Measurements from ENCODE around the gene PMPCA. TPM values are rescaled to one million over a fixed set of nuclear protein-coding genes. Genes with fewer than 3 reads are reported as not detected.

The PMPCA gene
- total RNA-seq, 2 experiments from 2014 or later = 53.3 to 76.1 TPM

- Histone ChIP-seq H4K20me1 (ENCODE audit: insufficient read depth, low read length) (no peaks in the 10 kb centered on the region), H3K4me3 (ENCODE audit: low read depth, low read length, poor library complexity, severe bottlenecking) (no peak overlapping the region), H3K4me2 (ENCODE audit: low read length) (no peak overlapping the region), H3K9me3 (ENCODE audit: low read length) (no peaks in the 10 kb centered on the region), H3K36me3 (ENCODE audit: insufficient read depth, low read length) (peaks cover 12% of the 10 kb centered on the region; the same call in 1 of the 2 replicates), H3K4me1 (ENCODE audit: insufficient read depth, low read length, poor library complexity, severe bottlenecking) (no peaks in the 10 kb centered on the region), H3K9me2 (ENCODE audit: insufficient read depth, low read length) (no peaks in the 10 kb centered on the region), H3K27ac (ENCODE audit: low read depth, low read length, poor library complexity, severe bottlenecking) (no peak overlapping the region), H3K79me2 (ENCODE audit: insufficient read depth, low read depth, low read length) (no peaks in the 10 kb centered on the region), H2AFZ (ENCODE audit: low read length) (no peak overlapping the region)
- intact Hi-C loops (cut with micrococcal nuclease; ENCODE audit: unreplicated experiment) = no loop called here
- ChIA-PET POLR2A (no interaction called here), CTCF (ENCODE audit: unreplicated experiment) (no interaction called here)
- BruUV-seq (replicated peaks) = no TSS peak
- TF ChIP-seq CTCF (conservative IDR thresholded peaks at IDR 0.05; ENCODE audit: low read length) = no peak
- TF ChIP-seq EZH2phosphoT487 (IDR thresholded peaks at IDR 0.05; ENCODE audit: borderline replicate concordance, low read depth, low read length) = no peak
- no peak for DNase-seq (ENCODE audit: low spot score)
Observed at GRCh38 chr9:136370687-136371532, 39.5 kb upstream of the PMPCA start.

DNA sequence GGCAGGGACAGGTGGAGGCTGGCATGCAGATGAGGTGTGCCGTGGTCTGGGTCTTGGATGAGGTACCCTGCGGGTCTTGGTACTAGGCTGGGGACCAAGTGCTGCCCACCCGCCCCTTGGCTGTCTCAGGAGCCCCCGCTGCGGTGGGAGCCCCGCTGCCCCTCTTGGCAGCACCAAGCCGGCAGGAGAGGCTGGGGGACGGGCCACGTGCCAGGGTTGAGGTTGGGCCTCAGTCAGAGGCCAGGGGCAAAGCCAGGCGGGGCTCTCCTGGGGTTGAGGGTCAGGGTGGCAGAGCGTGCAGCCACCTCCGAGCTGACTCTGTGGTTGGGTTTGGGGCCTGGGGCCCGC lies 39.0 kb upstream of the PMPCA start:
- BruUV-seq (replicated peaks) = no TSS peak
- Histone ChIP-seq H3K36me3 (ENCODE audit: insufficient read depth, low read length) (peaks cover 18% of the 10 kb centered on the region; the same call in 1 of the 2 replicates), H3K9me3 (ENCODE audit: low read length) (no peaks in the 10 kb centered on the region), H2AFZ (ENCODE audit: low read length) (no peak overlapping the region), H3K4me2 (ENCODE audit: low read length) (no peak overlapping the region), H4K20me1 (ENCODE audit: insufficient read depth, low read length) (no peaks in the 10 kb centered on the region), H3K4me3 (ENCODE audit: low read depth, low read length, poor library complexity, severe bottlenecking) (no peak overlapping the region), H3K27ac (ENCODE audit: low read depth, low read length, poor library complexity, severe bottlenecking) (no peak overlapping the region), H3K4me1 (ENCODE audit: insufficient read depth, low read length, poor library complexity, severe bottlenecking) (no peaks in the 10 kb centered on the region), H3K79me2 (ENCODE audit: insufficient read depth, low read depth, low read length) (no peaks in the 10 kb centered on the region), H3K9me2 (ENCODE audit: insufficient read depth, low read length) (no peaks in the 10 kb centered on the region)
- intact Hi-C loops (cut with micrococcal nuclease; ENCODE audit: unreplicated experiment) = no loop called here
- POLR2A ChIA-PET = no interaction called here
- no peak for DNase-seq (ENCODE audit: low spot score)
- CTCF ChIA-PET (ENCODE audit: unreplicated experiment) = no interaction called here
- no peak for TF ChIP-seq CTCF (conservative IDR thresholded peaks at IDR 0.05; ENCODE audit: low read length)
- no peak for TF ChIP-seq EZH2phosphoT487 (IDR thresholded peaks at IDR 0.05; ENCODE audit: borderline replicate concordance, low read depth, low read length)

GRCh38 chr9:136372006-136372405 lies 38.5 kb upstream of the PMPCA start:
- Histone ChIP-seq H3K4me2 (ENCODE audit: low read length) (no peak overlapping the region), H3K4me1 (ENCODE audit: insufficient read depth, low read length, poor library complexity, severe bottlenecking) (no peaks in the 10 kb centered on the region), H3K79me2 (ENCODE audit: insufficient read depth, low read depth, low read length) (no peaks in the 10 kb centered on the region), H2AFZ (ENCODE audit: low read length) (no peak overlapping the region), H3K27ac (ENCODE audit: low read depth, low read length, poor library complexity, severe bottlenecking) (no peak overlapping the region), H4K20me1 (ENCODE audit: insufficient read depth, low read length) (no peaks in the 10 kb centered on the region; the same call in 1 of the 2 replicates), H3K9me2 (ENCODE audit: insufficient read depth, low read length) (no peaks in the 10 kb centered on the region), H3K4me3 (ENCODE audit: low read depth, low read length, poor library complexity, severe bottlenecking) (no peak overlapping the region), H3K36me3 (ENCODE audit: insufficient read depth, low read length) (peaks cover 23% of the 10 kb centered on the region; the same call in 1 of the 2 replicates), H3K9me3 (ENCODE audit: low read length) (no peaks in the 10 kb centered on the region)
- no peak for DNase-seq (ENCODE audit: low spot score)
- BruUV-seq (replicated peaks) = no TSS peak
- ChIA-PET CTCF (ENCODE audit: unreplicated experiment) (no interaction called here), POLR2A (interaction anchor here (0.5 kb wide), 1 partner anchor 184 kb away, joined by 5 read pairs; no protein-coding TSS in a partner anchor)
- intact Hi-C loops (cut with micrococcal nuclease; ENCODE audit: unreplicated experiment) = no loop called here
- TF ChIP-seq CTCF (conservative IDR thresholded peaks at IDR 0.05; ENCODE audit: low read length) (no peak), EZH2phosphoT487 (IDR thresholded peaks at IDR 0.05; ENCODE audit: borderline replicate concordance, low read depth, low read length) (no peak)
